Omental fat pad (tissue), 4 donors: ENCODE results near the gene LSM3. TPM values are rescaled to one million over a fixed set of nuclear protein-coding genes. Genes with fewer than 3 reads are reported as not detected.

Experiments
- ATAC-seq: fragments of 150-250 bp; one replicate; pipeline ENCODE4 v1.9.1; 2016; ENCODE audit warnings: mild to moderate bottlenecking, moderate library complexity; ENCODE audit not compliant: low FRiP score
- DNase-seq: peaks from one replicate; pipeline ENCODE4 v3.0.0-alpha.2; 2019; ENCODE audit warnings: low spot score
- CTCF ChIP-seq, 3 donors: fragments of 450-650 bp; IDR thresholded peaks; one replicate each; pipeline ENCODE4 v1.5.1; 2016 to 2017; ENCODE audit warnings: antibody characterized with exemption in 3 of 3, mild to moderate bottlenecking in 3 of 3, moderate library complexity in 2 of 3
- total RNA-seq, 4 donors: library from RNA; depleted of rRNA; stranded (reverse); fragments of >200 nt; gene quantifications; one replicate each; pipeline ENCODE4 v1.1.0, GENCODE V29; 2016

LSM3 gene
- total RNA-seq = 10 to 100 TPM in 2 of 4 donors, 1 to 10 TPM in 2; 8.0 to 12.4 (median 10.9) TPM

- TF ChIP-seq CTCF (IDR thresholded peaks at IDR 0.05) = no peak
- ATAC-seq = peak; percentile 100
- DNase-seq = peak; percentile 97
Measured at GRCh38 chr3:14178247-14179113, at the start of gene LSM3, which contains the start of gene XPC. TSS of gene LSM3 (plus strand) at chr3:14178817. CDS start at chr3:14178861, 44 bp downstream. TSS of gene XPC (minus strand) at chr3:14178601. CDS start at chr3:14178568, 33 bp downstream.

- no peak for ATAC-seq
- TF ChIP-seq CTCF (IDR thresholded peaks at IDR 0.05) = no peak
- DNase-seq = no peak
Measured at GRCh38 chr3:14129296-14129695, 49.3 kb upstream of the LSM3 start.

- no peak for TF ChIP-seq CTCF (IDR thresholded peaks at IDR 0.05)
- ATAC-seq (no peak), DNase-seq (no peak)
Measured at GRCh38 chr3:14130230-14130629, 48.4 kb upstream of the LSM3 start.

- TF ChIP-seq CTCF (IDR thresholded peaks at IDR 0.05) = no peak
- ATAC-seq (no peak), DNase-seq (no peak)
Measured at GRCh38 chr3:14130707-14131106, 47.9 kb upstream of the LSM3 start.

- ATAC-seq = no peak
- DNase-seq = no peak
- TF ChIP-seq CTCF (IDR thresholded peaks at IDR 0.05) = no peak
Measured at GRCh38 chr3:14131134-14131533, 47.5 kb upstream of the LSM3 start.

- DNase-seq (no peak), ATAC-seq (no peak)
- no peak for TF ChIP-seq CTCF (IDR thresholded peaks at IDR 0.05)
Measured at GRCh38 chr3:14132120-14132519, 46.5 kb upstream of the LSM3 start.

- TF ChIP-seq CTCF (IDR thresholded peaks at IDR 0.05) = no peak
- ATAC-seq (no peak), DNase-seq (no peak)
Measured at GRCh38 chr3:14132689-14133088, 45.9 kb upstream of the LSM3 start.
